Right lung (tissue), 10 donors: ENCODE measurements around the gene FBN2. TPM values are rescaled to one million over a fixed set of nuclear protein-coding genes. Genes with fewer than 3 reads are reported as not detected.
A peak's percentile ranks its signal among the peaks of the same experiment; 100 is the strongest.

ENCODE experiments used
- DNase-seq, 2 donors: peaks; one replicate each; pipeline ENCODE4 v3.0.0-alpha.2; 2013
- long read RNA-seq, 8 donors: transcript quantifications; one replicate each; lab custom pipeline, GENCODE V29; 2026
- polyA plus RNA-seq, 5 donors: library from polyadenylated mRNA; unstranded; fragments of 120-200 nt; gene quantifications; one replicate each; pipeline versions ENCODE4 v1.2.1 to v1.2.3, GENCODE V29; 2013; ENCODE audit warnings: inconsistent platforms in 1 of 5, low replicate concordance in 1 of 5; ENCODE audit not compliant: insufficient read length in 5 of 5, insufficient read depth in 1 of 5

The FBN2 gene
- 10 to 100 TPM; 37.5 to 57.0 (median 52.2) TPM for polyA plus RNA-seq
- long read RNA-seq, donor 1 = 0 reads
- long read RNA-seq, donor 2, full-length matches to known transcripts = 3 of 3 reads
- long read RNA-seq, donor 2, partial matches to known transcripts = 0 of 3 reads
- long read RNA-seq, donor 2, other reads (novel, unspliced or antisense) = 0 of 3 reads
- long read RNA-seq, donor 3 = 0 reads
- long read RNA-seq, donor 4 = 0 reads
- long read RNA-seq, donor 5, partial matches to known transcripts = 5 of 5 reads
- long read RNA-seq, donor 5, other reads (novel, unspliced or antisense) = 0 of 5 reads
- long read RNA-seq, donor 6 = 0 reads
- long read RNA-seq, donor 7 = 0 reads
- long read RNA-seq, donor 8, partial matches to known transcripts = 0 of 1 reads
- long read RNA-seq, donor 8, other reads (novel, unspliced or antisense) = 0 of 1 reads

GRCh38 chr5:128538000-128538249, at the start of gene FBN2:
Gene FBN2 (minus strand): TSS chr5:128538245. CDS start chr5:128537603, 642 bp downstream.
- no peak for DNase-seq

DNA sequence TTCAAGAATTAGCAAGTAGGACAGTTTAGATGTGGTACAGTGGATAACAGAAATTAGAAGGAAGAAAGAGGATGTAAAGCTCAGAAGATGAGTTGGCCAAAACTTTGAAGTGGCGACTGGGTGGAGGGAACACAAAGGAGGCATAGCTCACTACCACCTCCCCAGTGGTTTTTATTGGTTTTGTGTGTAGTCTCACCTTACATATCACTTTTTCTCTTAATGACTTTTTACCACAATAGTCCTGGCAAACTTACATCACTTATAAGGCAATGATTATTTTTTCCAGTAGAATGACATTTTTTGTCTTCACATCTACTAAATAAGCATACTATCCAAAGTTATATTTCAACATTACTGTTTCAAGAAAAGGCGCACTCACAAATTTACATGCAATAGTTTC, 49.2 kb upstream of the FBN2 start:
- no peak for DNase-seq

DNA sequence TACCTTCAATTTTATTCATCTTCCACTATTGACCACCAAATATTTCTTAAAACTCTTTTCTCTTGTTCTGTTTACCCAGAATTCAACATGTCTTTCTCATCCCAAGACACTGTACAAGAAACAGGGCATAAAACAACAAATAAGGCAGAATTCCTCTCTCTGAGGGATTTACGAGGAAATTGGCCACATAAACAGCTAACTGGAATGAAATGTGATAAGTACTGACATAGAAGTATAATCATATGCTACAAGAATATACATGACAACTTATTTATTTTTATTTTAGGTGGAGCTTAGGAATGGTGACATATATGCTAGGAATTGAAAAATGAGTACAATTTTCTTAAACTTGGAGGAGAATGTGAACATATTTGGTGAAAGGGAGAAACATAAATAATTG, 48.8 kb upstream of the FBN2 start:
- no peak for DNase-seq

DNA sequence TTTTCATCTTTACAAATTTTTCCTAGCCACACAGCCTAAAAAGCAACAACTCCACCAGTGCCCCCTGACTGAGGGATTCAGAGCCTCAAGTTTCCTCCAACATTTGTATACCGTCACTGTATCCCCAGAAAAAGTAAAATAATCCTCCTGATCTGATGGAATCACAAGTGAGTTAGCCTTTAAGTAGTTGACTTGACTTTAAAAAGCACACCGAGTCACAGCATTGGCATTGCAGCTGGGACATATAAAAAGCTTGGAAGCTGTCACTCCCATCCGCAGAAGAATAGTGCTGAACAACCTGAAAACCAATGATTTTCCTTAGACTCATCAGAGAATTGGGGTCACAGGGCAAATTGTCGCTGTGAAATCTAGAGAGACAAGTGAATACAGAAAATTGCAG, 41.6 kb upstream of the FBN2 start:
- DNase-seq = no peak

GRCh38 chr5:128579093-128579492, 41.0 kb upstream of the FBN2 start:
- DNase-seq = no peak

DNA sequence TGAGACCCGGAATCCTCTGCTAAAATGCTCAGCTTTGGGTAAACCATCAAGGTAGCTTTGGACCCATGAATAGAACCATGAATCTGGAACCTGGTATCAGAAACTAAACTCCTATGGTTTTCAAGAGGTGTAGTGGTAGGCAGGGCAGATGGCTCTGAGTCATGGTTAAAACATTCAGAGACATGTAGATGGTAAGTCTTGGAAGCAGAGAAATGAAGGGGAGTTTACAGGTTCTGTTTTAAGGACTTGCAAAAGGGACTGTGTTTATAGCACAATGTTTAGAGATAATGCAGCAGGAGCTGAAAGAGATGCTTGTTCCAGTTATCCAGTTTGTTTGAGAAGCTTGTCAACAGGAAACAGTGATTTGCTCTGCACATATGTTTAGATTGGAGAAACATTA, 36.0 kb upstream of the FBN2 start:
- no peak for DNase-seq

DNA sequence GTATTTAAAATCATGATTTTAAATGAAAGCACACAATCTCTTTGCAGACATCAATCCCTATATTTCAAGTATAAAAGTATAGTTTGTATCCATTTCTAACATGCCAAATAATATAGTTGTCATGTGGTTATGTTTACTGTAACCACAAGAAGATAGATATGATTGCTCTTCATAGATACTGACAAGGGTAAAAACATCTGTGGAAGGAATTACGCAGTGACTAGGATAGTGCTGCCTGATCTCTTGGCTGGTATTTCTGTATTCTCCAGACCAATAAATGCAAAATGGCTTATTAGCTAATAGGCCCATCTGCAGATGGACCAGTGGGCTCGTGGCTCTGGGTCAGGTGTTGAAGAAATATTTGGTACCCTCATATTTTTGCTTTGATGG, 34.9 kb upstream of the FBN2 start:
- DNase-seq = no peak

GRCh38 chr5:128572051-128572929, 34.2 kb upstream of the FBN2 start:
- no peak for DNase-seq

DNA sequence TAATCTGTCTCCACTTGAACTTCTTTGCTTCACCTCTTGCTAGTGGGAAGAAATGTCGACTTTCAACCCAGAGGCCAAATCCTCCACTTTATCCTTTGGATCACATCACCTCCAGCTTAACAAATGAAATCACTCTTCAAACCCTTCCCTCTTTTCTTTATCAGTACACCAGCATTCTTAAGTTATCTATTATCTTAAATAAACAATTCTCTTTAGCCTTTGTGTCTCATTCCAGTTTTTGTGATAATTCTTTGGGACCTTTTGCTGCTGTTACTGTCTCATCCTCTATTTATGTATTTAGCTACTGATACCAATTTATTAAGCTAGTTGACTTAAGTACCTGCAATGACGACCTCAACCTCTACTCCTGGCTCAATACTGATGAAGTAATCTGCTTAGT, 28.1 kb upstream of the FBN2 start:
- no peak for DNase-seq

- no peak for DNase-seq
Observed at GRCh38 chr5:128559300-128560297, 21.6 kb upstream of the FBN2 start.

GRCh38 chr5:128553747-128554146, 15.7 kb upstream of the FBN2 start:
- DNase-seq = no peak

DNA sequence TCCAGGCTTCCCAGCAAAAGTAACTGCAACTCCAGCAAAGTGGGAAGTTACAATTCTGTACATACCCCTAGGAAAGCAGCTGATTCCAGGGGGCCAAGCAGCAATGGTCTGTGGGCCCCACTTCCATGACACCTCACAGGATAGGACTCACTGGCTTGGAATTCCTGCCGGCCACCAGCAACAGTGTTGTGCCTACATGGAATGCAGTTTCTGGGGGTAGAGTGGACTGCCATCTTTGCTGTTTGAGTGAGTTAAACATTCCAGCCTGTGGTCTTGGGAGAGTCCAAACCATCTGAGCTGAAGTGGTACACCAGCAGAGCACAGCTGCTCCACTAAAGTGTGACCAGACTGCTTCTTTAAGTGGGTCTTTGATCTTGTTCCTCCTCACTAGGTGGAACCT, 13.4 kb upstream of the FBN2 start:
- no peak for DNase-seq

DNA sequence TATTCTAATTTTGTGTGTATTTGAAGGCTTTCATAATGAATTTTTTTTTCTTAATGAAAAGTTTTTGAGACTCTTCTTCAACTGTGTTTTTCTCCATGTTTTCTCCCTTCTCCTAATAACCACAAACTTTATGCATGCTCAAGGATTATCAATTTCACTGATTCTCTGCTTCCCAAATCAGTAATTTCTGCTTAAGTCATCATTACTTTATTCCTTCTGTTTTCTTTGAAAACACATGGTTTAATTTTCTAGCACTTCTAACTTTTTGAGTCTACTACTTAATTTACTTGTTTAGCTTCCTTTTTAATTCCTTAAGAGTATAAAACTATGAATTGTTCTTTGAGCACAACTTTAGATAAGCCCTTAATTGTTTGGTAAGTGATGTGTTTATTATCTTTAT, 11.5 kb upstream of the FBN2 start:
- no peak for DNase-seq

GRCh38 chr5:128546658-128547281, 8.7 kb upstream of the FBN2 start:
- no peak for DNase-seq

DNA sequence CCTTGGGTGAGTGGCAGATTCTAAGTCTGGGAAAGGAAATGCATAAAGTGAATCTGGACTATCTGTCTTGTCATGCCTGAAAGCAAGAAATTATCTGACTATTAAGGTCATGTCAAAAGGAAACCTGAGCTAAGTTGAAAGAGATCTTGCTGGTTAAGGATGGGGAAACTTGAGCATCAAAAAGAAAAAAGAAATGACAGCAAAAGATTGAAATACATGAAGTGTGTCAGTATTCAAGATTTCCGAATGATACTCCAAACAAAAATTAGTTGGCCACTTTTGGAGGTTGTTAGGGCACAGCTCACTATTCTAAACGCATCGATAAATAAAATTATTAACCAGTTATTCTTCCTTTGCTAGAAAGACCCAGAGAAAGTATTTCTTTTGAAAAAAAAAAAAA, 3.3 kb upstream of the FBN2 start:
- DNase-seq = no peak

DNA sequence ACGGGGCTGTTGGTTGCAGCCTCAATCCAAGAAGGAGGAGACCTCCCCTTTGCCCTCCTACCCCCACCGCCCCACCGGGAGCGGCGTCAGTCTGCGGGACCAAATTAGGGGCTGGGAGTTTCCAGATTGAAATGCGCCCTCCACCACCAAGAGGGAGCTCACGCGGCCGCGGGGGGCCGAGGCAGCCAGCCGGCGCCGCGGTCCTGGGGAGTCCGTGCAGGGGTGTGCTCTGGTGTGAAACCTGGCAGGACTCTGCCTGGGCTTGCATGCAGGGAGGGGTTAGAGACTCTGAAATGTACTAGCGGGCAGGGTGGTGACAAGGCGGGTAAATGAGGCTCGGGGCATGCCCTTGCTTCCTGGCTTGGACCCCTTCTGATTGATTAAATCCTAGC, 989 bp upstream of the FBN2 start:
- DNase-seq = peak in 1 of 2 donors; percentile 38

DNA sequence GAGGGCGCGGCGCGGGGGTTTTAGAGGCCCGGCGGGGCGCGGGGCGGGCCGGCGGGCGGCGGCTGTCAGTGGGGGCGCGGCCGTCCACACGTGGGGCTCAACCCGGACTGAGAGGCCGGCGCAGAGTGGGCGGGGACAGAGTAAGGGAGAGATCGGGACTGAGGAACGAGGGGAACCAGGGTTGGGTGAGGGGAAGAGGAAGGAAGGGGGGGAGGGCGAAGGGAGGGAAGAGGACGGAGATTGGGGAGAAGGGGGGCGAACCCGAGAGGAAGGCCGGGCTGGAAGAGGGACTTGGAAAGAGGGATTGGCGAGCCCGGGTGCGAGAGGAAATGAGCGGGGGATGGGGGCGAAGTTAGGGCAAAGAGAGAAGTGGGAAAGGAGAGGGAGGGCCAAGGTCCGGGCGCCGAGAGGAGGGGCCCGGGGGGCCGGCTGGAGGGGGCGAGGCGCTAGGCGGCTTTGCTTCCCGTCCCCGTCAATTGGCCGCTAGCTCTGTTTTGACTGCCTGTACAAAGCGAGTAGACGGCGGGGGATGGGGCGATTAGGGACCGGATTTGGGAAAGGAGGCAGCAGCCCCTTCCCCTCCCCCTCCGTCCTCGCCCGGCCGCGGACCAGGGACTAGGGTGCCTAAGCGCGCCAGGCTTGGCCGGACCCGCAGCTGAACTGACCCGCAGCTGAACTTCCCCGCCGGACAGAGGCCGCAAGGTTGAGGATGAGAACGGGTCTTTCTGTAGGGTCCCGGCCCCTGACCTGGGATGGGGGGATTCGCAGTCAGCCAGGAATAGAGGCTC, 399 bp upstream of the FBN2 start:
- DNase-seq = peak; percentile 88 to 91

DNA sequence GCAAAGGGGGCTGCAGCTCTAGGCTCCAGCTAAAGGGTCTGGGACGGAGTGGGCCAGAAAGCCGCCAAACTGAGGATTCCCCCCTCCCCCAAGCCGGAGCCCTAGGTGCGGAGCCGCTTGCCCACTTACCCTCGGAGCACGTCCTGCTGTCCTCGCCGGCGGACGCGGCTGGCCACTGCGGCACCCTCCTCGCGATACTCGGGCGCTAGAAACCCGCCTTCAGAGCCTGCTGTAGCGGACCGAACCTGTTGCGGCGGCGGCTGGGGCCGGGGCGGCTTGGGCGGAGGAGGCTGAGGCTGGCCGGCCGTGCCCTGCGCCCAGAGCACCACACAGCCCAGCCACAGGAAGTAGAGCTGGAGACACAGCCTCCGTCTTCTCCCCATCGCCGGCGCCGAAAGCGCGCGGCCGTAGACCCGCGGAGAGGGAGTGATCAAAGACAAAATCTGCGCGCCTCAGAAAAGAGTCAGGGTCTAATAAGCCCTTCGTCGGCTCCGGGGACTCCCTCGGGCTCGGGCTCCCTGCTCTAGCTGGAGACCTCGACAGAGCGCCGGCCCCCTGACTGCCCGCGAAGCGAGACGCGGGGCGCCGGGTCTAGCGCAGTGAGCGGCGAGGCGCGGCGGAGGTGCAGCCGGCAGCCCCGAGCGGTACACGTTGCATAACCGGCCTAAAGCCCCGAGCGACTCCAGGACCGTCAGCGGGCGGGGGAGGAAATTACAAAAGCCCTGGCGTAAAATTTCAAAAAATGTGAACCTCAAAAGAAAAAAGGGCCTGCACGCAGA, 635 bp downstream of the FBN2 start:
- peak; percentile 43 to 59 for DNase-seq
